Stimulated activated CD8-positive, alpha-beta memory T cell treated with anti-CD3 and anti-CD28 coated beads, Interleukin-12 subunit alpha, Interleukin-12 subunit beta, amount 100 ng/mL, for 24 hours (primary cell): ENCODE measurements around the gene SP3.

Experiments
- DNase-seq: peaks from one replicate; pipeline ENCODE4 v3.0.0-alpha.2; 2020; ENCODE audit errors: extremely low read depth

The SP3 gene

DNA sequence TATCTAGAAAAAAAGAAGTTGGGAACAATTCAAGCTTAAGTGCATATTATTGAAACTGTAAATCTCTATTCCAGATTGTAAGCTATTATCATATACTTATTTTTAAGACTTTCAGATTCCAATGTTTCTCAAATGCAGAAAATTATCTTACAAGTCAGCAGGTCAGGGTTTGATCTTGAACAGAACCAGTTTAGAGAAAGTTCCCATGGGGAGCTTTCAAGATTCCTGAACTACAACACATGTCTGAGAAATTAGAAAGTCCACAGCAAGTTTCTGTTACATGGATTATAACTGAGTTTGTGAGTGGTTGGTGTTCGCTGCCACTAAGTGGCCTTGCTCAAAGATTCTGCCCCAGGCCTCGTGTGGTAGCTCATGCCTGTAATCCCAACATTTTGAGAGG, 31.6 kb upstream of the SP3 start:
- DNase-seq: no peak

GRCh38 chr2:173993459-173993858, 28.3 kb upstream of the SP3 start:
- no peak for DNase-seq

DNA sequence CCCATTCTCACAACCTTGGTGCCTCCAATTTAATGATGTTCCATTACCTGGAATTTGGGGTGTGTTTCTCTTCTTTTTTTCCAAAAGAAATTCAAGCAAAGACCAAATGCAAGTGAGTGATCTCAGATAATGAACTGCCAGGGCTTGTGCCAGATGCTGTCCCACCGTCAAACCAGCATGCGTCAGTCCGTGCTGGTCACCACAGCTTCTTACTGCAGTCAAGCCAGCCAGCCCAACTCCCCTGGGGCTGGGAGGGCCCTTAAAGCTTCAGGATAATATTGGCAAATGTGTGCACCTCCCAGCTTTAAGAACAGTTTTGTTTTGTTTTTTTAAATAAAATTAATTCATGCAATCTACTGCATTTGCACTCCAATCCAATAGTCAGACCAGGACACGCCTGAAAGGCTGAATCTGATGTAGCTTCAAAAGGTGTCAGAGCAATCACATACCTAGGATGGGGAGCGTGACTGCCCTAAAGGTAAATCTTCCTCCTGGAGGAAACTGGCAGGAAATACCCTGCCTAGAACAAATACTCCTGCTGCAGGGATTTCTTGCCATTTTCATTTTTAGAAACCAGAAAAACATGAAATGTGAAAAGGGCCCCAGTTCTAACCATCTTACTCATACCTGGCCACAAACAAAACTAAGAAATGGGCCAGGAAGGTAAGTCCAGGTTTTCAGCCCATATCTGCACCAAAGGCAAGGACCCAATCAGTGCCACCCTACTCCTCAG, 26.8 kb upstream of the SP3 start:
- no peak for DNase-seq

- no peak for DNase-seq
Measured at GRCh38 chr2:173990970-173991819, 26.0 kb upstream of the SP3 start.

DNA sequence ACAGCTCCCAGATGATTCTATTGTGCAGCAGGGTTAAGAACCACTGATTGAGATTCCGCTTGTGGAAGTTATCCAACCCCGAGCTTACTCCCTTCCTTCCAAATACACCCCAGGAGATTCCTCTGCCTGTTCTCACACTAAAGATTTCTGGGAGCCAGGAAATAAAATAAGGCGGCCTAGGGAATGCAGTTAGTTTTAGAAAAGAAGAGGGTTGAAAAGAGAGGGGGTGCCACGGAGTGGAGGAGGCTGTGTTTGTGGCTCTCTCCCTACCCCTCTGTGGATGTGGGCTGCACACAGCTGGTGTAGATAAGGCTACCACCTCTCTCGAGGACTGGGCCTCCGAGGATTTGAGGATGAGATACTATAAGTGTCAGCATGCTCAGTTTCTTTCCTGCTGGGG, 25.1 kb upstream of the SP3 start:
- no peak for DNase-seq

- no peak for DNase-seq
Measured at GRCh38 chr2:173989884-173990215, 24.7 kb upstream of the SP3 start.

- no peak for DNase-seq
Measured at GRCh38 chr2:173989160-173989883, 24.1 kb upstream of the SP3 start.

DNA sequence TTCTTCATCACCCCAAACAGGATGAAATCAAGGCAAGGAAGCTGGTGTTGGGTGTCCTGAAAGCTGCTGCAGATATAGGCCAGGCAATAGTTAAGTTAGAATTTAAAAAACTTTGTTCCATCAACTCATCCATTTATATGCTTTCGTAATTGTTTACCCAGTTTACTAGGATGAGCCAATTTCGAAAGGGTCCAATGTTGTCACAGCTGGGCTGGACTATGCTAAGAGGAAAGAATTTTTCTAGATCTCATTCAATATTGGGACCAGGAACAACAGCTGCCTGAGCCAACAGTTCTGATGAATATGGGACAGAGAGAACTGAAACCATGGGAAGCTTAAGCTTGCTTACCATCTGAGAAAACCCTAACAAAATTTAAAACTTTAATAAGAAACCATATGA, 21.6 kb upstream of the SP3 start:
- DNase-seq: no peak

GRCh38 chr2:173985605-173985992, 20.4 kb upstream of the SP3 start:
- DNase-seq: no peak

DNA sequence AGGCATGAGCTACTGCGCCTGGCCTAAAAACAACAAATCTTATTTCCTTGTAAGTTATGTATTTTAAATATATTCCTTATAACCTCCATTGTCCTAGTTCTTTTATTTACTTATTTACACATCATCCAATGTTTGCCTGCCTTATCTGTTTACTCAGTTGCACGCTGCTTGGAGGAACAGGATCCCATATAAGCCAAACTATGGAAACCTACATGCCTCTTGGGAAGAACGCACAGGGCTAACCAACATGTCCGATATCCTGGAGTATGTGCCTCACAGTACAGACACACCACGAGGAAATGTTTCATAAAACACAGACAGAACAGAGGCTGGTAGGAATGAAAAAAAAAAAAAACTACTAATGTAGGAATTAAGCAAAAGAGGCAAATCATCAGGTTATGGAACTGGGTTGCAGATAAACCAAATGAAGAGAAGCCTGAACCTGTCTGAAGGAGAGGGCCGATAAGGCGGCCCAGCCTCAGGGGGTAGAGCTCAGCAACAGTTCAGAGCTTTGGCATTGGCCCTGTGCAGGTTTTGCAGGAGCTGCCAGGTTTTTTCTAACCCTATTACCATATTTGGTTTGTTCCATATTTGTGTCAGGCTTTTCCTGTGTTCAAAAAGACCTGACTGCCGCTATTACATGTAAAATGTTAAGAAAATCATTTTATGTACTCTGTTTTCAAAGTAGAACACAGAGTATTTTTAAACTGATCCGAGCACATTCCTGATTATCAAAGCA, 19.9 kb upstream of the SP3 start:
- no peak for DNase-seq

- no peak for DNase-seq
Measured at GRCh38 chr2:173983391-173983871, 18.3 kb upstream of the SP3 start.

- no peak for DNase-seq
Measured at GRCh38 chr2:173982918-173983317, 17.7 kb upstream of the SP3 start.

DNA sequence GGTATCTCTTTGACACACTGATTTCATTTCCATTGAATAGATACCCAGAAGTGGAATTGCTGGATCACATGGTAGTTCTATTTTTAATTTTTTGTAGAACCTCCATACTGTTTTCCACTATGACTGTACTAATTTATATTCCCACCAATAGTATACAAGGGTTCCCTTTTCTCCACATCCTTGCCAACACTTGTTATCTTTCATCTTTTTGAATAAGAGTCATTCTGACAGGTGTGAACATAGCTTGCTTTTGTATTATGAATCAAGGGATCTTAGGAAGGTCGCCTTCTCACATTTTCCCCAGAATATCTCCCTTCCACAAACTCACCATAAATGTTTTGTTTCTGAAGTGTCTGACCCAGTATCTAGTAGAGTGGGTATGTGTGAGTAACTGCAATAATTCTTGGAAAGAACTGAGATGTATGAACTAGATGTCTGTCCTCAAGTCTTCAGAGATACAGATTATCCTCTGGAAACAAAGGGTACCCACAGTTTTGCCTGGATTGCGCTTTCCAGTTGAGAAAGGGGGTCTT, 17.1 kb upstream of the SP3 start:
- DNase-seq: no peak

- DNase-seq: no peak
Measured at GRCh38 chr2:173981520-173981919, 16.3 kb upstream of the SP3 start.

GRCh38 chr2:173979751-173980351, 14.7 kb upstream of the SP3 start:
- DNase-seq: no peak

GRCh38 chr2:173978447-173978846, 13.3 kb upstream of the SP3 start:
- peak; percentile 1 for DNase-seq

DNA sequence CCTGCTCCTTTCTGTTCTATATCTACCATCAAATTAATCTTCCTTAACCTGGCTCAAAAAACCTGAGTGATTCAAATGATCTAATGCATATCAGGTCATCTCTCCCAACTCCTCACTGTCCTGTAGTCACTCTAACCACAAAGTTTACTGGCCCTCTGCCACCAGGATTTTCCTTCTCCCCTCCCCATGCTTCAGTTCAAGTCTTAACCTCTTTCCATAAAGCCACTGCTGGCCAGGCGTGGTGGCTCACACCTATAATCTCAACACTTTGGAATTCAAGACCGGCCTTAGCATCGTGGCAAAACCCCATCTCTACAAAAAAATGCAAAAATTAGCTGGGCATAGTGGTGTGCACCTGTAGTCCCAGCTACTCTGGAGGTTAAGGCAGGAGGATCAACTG, 7.5 kb upstream of the SP3 start:
- DNase-seq: no peak

DNA sequence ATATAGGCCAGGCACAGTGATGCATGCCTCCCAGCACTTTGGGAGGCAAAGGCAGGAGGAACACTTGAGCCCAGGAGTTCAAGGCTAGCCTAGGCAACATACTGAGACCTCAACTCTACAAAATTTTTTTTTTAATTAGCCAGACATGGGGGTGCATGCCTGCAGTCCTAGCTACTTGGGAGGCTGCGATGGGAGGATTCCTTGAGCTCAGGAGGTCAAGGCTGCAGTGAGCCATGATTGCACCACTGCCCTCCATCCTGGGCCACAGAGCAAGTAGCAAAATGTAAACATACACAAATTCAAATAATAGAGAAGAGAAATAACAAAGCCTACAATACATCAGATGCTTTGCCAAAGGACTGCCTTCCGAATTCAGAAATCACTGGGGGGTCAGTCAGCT, 7.0 kb upstream of the SP3 start:
- DNase-seq: no peak

DNA sequence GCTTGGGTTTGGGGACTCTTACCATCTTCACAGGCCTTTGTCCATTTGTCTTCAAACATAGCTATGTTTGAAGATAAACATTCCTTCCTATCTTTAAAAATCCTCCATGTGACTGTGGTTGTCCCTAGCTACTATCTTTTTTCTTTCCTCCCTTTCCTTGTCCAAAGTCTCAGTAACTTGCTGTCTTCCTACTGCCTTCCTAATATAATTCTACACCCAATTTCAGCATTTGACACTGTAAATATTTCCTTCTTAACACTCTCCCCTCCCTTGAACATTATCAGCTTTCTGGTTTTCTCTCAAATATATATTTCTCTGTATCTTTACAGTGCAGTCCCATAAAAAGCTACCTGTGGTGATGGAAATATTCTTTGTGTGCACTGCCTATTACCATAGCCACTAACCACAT, 5.3 kb upstream of the SP3 start:
- no peak for DNase-seq

DNA sequence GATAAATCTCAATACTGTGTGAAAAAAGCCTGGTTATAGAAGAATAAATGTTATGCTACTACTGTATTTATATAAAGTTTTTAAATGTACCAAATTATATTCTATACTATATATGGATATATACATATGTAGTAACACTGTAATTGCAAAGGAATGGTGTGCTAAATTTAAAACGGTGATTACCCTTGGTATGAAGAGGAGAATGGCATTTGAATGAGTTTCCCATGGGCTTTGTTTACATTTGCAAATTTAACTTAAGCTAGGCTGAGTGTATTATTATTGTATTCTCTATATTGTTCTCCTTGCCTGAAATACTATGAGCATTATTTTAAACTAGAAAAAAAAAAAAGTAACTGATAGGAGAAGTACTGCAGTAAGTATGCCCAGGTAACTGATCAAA, 4.7 kb upstream of the SP3 start:
- DNase-seq: no peak

GRCh38 chr2:173968551-173968950, 3.4 kb upstream of the SP3 start:
- DNase-seq: no peak
